Stimulated activated CD8-positive, alpha-beta memory T cell treated with anti-CD3 and anti-CD28 coated beads, Interleukin-2, amount 100 ng/mL, for 48 hours (primary cell): ENCODE results near the gene HOXA9.
A peak's percentile ranks its signal among the peaks of the same experiment; 100 is the strongest.

Experiments
- DNase-seq, 2 donors: peaks; one replicate each; pipeline ENCODE4 v3.0.0-alpha.2; 2020; ENCODE audit warnings: low read depth in 2 of 2

The HOXA9 gene

DNA sequence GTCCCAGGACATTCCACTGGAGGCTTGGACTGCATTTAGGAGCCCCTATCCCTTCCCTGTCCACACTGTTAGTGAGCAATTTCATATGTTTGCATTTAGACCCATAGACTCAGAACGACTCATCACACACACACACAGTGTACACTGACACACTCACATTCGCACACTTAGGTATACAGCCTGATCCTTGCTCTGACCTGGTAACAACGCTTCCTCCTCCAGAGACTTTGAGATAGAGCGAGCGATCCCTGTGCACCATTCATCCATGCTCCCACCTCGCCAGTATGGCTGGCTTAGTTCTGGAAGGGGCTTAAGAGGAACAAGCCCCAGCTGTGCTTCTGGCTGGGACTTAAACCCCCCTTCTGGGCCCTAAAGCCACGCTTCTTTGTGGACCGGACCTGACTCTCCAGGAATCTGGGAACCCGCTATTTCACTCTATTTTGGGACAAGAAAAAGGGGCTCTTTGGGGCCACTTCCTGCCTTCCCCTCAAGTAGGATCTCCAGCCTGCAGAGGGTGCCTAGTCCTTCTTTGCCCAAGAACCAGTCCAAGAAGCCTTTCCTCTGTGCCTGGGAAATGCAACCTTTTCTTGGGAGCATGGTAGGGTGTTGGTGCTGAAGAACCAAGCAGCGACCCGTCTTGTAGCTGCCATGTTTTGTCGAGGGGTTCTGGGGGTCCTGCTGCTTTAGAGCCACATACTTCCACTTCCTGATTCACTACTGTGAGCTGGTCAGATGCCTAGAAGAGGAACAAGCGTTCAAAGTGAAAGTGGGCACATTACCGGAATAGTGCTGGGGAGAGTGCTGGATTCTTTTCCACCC, 35.6 kb upstream of the HOXA9 start:
- DNase-seq = no peak

DNA sequence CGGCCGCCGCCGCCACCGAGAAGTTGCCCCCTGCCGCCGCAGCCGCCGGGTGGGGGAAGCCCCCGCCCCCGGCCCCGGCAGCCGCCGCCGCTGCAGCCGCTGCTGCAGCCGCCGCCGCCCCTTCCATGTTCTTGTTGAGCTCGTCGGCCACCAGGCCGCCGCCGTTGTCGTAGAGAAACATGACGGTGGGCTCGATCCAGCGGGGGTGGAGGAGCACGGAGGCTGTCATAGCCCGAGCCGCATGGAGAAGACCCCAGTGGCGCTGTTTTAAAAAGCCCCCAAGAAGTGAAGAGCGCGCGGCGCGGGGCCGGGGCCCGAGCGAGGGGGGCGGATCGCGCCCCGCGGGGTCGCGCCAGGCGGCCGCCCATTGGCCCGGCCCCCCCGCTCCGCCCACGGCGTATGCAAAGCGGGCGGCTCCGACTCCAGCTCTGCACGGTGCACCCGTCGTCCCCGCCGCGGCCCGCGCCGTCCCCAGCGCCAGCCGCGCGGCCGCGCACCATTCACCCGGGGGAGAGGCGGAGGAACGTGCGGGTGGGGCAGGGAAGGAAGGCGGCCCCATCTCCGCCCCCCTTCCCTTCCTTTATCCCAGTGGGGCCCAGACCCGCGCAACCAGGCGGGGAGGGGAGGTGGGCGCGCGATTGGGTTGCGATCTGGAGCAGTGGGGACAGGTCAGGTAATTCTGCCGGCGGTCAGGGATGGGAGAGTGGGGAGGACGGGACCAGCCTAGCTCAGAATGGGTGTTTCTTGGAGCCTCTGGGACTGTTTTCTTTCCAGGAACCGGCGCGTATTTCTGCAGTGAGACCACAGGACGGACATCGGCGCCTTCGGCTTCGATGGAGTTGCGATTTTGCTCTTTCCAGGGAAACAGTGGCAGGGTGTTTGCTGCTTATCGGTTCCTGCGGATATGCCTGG, 34.8 kb upstream of the HOXA9 start, which contains the start of gene HOXA13:
HOXA13 (minus strand) TSS at position 243 of the 912 bp plus-strand sequence; CDS start at position 229, 14 bp downstream.
- DNase-seq = no peak

DNA sequence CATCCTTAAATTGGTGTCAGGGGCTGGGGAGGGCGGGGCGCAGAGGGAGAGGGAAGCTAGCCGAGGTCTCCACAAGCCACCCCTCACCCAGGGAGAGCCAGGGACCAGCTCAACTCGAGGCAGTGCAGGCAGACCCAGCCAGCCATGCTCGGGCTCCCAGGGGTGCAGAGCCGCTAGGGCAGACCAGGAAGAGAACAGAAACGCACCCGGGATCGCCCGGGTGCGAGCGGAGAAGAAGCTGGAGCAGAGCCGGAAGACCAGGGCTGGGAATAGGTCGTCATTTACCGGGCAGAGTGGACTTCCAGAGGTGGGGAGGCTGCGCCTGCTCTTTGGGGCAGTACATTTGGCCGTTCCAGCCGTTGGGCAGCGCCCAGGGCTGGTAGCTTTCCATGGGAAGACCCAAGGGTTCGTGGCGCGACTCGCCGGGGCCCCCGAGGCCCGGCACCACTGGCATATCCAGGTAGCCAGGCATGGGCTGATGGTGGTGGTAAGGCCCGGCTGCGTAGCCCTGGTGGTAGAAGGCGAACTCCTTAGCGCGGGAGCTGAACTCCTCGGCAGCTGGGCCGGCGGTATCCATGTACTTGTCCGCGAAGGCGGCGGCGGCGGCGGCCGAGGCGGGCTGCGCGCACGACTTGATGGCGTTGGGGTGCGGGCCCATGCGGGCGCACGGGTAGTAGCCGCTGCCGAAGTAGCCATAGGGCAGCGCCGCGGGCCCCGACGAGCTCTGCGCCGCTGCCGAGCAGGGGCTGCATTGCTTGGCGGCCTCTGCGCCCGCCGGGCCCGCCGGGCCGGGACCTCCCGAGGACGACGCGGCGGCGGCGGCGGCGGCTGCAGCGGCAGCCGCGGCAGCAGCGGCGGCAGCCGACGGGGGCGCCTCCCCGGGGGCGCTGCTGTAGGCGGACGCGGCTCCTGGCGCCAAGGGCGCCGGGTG, 33.8 kb upstream of the HOXA9 start:
- DNase-seq = no peak

DNA sequence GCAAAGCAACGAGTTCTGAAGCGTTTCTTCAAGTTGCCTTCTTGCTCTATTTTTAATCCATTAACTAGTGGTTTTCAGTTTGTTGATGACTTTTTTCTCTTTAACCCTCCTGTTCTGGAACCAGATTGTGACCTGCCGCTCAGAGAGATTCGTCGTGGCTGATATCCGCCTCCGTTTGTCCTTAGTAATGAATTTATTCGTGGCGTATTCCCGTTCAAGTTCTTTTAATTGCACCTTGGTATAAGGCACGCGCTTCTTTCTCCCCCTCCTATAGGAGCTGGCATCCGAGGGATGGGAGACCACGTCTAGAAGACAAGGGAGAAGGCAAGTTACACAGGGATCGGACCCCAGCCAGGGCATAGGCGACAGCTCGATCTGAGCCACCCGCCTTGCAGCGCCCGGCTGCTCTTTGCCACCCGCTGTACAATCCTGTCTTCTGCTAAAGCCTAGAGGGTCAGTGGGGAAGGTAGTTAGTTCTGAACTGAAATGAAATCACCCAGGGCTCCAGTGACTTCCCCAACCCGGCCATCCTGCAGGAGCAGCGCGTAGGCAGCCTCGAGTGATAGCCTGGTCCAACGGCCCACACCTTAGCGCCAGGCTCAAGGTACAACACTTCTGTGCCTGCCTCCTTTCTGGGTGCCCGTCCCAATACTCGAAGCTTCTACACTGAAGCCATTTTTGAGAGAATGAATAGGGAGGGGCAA, 33.0 kb upstream of the HOXA9 start:
- DNase-seq = no peak

DNA sequence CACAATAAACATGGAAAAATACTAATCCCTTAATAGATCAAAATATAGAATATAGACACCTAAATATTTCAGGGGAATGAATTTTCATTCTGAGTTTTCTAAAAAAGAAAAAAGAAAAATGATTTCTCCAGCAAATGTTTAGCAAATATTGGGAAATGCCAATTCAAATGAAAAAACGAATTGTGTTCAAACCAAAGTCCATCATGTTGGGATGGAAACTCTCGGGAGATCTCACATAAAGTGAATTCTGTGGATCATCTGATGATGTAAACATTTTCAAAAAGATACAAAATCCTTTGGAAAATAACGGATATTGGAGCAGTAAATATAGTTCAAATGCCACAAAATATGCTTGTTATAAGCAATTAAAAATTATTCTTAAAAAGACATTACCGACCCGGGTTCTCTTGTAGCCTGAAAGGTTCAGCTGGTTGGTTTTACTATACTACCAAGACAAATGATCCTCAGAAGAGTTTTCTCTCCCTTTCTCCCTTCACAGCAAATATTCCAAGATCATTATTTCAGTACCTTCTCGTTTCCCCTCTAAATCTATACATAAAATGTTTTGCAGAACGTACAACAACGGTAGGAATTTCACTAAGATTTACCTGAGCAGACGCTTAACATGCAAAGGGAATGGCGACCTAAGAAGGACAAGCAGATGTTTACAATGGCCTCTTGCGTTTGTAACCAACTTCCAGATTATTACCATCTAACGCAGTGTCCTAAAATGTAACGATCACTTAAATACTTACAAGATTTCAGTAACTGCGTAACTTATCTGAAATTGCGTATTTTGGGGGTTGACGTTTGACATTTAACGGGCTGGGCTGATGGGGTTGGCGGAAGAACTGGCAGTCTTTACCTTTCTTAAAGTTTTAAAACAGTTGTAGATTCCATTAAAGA, 32.1 kb upstream of the HOXA9 start:
- DNase-seq = no peak

DNA sequence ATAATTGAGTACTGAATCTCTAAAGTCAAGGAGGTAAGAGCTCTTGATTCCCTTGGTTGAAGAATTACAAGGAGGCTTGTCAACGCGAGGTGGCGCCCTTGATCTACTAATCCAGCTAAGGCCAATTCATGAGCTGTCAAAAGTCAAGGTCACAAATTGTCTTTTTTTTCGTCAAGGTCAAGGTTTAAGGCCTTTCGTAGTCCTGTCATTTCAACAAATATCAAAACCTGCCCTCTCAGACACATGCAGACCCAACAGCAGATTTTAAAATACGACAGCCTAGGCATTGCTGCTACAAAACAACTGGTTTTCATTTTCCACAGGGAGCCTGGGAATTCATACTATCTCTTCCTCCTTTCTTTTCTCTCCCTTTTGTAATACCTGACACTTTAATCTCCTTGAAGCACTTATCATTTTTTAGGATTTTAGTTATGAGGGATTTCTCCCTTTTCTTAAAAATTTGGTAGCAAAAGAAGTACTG, 31.0 kb upstream of the HOXA9 start:
- DNase-seq = peak; percentile 68 to 78

DNA sequence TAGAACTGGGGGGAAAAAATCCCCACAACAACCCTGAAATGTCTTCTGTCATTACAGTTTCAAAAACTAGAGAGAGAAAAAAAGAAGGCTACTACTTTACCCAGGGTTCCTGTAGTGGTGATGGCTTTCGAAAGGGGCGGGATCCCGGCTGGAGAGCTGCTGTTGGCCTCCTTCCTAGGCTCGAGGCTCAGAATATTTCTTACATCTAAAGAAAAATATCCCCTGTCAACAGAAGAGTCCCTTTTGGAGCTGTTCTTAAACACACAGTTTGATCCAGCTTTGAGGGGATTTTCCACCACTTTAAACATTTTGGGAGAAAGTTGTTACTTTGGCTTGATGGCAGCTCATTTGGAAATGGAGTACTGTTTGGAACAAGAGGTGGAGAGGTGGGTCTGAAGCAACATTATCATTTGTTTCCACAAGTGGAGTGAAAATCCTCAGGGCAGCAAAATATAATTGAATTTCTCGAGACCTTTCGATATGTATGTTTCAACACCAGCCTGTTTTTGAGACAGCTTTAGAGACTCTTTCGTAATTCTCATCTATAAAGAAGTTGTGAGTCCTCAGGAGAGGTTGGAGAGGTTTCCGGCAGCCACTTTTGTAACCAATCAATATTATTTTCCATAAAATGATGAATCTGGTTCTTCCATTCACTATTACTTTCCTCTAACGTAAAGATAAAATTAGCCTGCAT, 29.5 kb upstream of the HOXA9 start:
- DNase-seq = no peak

DNA sequence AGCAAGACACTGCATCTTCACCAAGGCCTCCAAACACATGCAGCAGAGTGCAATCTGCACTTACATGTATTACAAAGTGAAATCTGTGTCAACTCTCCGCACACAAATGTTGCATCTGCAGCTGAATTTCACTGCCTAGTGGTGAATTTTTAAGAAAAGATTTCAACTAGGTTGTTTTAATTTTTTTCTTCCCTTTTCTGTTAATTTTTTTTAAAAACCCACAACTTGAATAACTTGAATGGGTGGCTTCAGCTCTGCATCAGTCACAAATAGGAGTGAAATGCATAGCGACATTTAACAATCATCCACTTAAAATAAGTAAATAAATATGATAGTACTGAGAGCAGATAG, 28.6 kb upstream of the HOXA9 start:
- no peak for DNase-seq

DNA sequence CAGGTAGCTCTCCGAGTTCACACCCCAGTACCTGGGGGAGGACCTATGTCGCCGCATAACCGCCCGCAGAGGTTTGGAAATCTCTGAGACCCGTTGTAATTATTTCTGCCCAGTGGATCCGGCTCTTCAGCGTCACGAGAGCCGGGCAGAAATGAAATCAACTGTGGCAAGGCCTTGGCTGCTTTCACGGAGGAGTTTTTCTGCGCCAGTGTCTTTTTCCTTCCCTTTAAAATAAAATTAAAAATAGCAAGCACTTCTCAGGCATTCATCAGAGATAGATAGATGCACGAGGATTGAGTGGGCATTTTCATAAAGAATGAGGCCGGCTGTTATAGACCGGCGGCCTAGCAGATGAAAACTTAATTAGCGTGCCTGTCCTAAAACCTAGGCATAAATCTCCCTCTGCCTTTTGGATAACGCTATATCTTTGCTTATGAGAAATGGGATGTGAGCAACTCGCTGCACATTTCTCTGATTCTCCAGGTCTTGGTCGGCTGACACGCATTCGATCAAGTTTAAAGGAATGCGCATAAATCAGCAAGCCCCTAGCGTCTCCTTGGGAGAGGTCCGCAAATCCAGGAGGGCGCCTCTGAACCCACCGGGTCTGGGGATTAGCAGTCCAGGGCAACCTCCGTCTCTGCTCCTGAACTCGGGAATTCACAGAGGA, 28.1 kb upstream of the HOXA9 start:
- DNase-seq = no peak

DNA sequence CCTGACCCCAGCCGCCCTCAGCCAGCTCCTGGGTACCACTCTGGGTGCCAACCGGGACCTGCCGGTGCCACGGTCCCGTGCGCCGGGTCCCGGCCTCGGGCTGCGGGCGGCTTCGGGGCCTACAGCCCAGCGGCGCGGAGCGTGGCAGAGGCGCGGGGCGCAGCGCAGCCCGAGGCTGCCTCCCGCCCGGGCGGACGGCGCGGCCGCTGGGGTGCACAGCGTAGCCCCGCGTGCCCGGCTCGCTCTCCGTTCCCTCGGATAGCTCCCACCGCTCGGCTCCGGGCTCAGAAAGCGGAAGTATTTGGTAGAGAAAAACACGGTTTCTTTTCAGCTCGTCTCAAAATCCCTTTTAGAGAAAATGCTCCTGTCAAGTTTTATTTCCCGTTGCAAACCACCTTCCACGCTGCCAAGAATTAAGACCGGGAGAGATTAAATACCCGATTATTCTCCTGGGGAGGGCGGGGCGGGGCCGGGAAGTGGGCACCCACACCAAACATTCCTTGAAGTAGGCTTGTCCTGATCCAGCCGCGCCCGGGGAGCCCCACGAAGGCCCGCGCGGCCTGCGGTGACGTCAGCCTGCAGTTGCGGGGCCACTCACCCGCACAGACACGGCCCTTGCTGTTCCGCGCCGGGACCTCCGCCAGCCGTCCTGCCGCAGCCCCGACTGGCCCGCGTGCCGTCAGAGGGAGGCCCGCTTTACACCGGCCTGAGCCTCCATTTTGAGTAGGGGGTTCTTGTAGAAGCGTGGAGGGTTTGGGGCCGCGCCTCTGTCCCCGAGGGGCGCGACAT, 27.4 kb upstream of the HOXA9 start:
- no peak for DNase-seq

DNA sequence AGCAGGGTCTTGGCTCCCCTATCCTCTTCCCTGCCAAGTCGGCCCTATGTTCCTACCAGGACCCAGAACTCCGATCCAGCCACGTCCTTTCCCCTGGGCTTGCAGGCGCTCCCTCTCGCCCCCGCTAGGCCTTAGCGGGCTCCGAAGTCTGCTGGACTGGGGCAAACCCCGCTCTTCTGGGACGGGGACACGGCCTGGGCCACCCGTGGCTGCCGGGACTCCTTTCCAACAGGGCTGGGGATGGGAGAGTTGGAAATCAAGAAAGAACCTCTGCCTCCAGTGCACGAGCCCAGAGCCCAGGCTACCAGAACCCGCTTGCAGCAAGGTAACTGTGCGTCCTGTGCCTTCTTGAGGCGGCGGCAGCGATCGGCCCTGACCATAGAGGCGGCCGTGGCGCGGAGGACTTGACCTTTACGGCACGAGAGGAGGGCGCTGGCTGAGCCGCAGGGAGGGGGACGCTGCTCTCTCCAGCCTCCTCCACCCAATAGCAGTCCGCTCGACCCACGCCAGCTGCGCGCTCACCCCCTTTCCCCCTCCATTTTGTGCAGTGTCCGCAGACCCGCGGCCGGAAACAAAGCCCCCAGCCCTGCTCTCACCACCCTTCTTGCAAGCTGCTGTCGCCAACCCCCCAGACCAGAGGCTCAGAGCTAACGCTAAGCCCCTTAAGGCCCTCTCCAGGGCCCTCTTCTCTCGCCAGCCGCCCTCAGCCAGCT, 26.7 kb upstream of the HOXA9 start:
- DNase-seq = no peak

DNA sequence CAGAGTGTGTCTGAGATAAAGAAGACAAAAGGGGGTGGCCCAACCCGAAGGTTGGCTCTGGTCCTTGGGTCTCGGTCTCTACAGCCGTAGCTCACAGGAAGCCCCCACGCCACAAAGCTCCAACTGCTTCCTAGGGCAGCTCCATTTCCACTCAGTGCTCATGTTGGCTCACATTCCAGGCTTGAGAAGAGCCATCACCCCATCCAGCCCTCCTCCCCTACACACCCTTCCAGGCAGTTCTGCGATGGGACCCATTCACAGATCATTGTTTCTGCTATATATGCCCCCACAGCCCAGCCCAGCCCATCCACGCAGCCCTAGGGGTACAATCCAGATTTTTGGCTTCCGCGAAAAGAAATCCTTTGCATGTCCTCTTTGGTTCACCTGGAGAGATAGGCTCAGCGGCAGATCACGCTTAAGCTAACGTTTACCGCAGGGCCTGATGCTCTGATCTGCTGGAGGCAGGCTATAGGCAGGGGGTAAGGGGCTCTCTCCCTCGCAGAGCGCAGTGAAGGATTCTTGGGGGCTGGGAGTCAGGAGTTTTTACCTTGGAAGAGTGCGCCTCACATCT, 25.9 kb upstream of the HOXA9 start:
- DNase-seq = no peak

DNA sequence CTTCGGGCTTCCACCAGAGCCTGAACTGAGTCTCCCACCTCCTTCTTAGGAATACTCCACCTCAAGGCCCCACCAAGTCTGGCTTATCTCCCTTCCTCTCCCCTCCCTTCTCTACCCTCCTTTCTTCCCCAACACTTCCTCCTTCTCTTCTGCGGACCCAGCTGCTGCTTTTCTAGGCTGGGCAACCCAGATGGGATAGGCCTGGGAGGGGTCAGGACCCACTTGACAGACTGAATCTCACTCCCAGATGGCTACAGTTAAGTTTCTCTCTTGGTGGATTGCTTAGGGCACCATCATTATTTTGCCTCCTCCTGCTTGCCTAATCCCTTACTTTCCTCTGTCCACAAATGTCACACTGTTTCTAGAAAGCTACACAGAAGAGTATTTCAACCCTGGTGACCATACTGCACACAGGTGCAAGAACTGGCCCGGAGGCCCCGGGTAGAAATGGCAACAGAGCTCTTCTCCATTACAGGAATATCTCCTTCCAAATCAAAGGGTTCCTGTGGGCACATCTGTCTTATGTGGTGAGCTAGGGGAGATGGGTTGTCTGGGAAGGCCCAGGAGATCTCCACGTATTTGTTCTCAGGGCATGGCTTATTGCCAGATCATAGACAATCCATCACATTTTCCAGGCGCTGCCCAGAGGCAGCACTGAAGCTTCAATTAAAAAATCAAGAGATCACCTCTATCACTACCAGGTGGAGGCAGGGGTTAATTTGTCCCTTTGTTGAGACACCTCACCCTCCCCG, 24.8 kb upstream of the HOXA9 start:
- no peak for DNase-seq

DNA sequence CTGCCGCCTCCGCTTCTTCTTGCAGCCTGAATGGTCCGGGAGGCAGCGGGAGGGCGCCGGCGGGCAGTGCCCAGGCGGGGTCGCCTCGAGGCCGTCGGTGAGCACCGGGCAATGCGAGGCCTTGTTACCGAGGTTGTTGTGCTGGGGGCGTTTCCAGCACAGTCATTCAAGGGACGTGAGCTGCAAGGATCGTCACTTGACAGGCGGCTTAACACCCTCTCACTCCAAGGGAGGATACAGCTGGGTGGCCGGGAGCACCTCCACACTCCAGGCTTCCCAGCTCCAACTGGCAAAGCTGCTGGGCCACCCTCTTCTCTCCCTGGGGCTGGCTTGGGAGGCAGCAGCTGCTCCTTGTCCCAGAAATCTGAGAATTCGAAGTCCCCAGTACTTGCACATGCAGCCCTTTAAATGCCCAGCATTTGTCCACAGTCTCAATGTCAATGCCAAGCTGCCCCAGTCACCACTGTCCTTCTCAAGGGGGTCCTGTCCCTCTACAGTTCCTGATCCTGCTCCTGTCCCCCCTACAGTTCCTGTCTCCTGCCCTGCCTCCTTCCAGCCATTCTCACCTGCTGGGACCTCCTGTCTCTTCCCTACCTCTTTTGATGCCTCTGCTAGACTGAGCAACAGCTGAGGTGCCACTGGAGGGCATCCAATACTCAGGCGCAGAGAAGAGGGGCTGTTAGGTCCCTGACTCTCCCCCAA, 24.1 kb upstream of the HOXA9 start:
- no peak for DNase-seq
